ENCODE measurements around the gene C19orf53.
A peak's percentile ranks its signal among the peaks of the same experiment; 100 is the strongest.
"Not testable (repeated sequence)": the region's sequence is repeated elsewhere in the genome, so short reads cannot be mapped to it uniquely, and the experiment has no call there.

Gene C19orf53

GRCh38 chr19:13764101-13764807, 10.0 kb upstream of the C19orf53 start, which contains the start of gene MRI1:
MRI1 (plus strand) TSS chr19:13764522; CDS start chr19:13764589, 67 bp downstream.
- DNase-seq (ENCODE audit: low read depth) = no peak

GRCh38 chr19:13764821-13765394, 9.3 kb upstream of the C19orf53 start:
- no peak for DNase-seq (ENCODE audit: low read depth)

DNA sequence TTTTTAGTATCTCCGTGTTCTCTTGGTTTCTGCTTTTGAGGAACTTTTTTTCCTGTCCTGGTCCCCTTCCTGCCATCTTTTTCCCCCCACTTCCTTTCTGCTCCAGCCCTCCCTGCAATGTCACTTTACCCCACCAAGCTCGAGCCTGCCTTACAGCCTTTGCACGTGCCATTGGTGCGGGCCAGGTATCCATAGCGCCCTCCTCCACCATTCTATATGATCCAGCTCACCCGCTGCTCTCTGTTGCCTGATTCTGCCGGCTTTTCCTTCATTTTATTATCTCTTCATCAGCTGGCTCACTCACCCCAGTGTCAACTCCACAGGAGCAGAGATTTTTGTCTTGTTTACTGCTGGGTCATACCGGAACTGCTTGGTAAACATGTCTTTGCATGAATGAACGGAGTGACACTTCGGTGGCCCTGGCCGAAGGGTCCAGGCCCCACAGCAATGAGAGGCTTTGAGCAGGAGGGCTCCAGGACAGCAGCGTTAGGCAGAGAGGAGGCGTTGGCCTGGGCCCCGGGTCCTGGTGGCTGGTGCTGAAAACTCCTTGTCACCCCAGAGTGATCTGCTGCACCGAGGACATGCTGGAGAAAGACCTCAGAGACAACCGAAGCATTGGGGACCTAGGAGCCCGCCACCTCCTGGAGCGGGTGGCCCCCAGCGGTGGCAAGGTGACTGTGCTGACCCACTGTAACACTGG, 8.7 kb upstream of the C19orf53 start:
- DNase-seq (ENCODE audit: low read depth) = no peak

- DNase-seq (ENCODE audit: low read depth) = no peak
Measured at GRCh38 chr19:13766095-13766481, 8.2 kb upstream of the C19orf53 start.

GRCh38 chr19:13768510-13768909, 5.7 kb upstream of the C19orf53 start:
- DNase-seq (ENCODE audit: low read depth) = no peak

DNA sequence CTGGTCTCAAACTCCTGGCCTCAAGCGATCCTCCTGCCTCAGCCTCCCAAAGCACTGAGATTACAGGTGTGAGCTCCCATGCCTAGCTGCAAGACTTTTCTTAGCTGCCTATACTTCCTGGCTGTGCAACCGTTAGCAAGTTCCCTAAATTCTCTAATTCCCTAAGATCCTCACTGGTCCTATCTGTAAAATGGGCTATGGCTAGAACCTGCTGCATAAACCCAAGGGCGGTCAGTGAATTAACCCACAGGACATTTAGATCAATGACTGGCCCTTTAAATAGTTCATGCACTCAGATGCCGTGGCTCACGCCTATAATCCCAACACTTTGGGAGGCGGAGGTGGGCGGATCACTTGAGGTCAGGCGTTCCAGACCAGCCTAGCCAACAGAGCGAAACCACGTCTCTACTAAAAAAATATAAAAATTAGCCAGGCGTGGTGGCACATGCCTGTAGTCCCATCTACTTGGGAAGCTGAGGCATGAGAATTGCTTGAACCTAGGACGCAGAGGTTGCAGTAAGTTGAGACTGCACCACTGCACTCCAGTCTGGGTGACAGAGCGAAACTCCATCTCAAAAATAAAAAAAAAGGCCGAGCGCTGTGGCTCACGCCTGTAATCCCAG, 4.1 kb upstream of the C19orf53 start:
- DNase-seq (ENCODE audit: low read depth) = no peak

DNA sequence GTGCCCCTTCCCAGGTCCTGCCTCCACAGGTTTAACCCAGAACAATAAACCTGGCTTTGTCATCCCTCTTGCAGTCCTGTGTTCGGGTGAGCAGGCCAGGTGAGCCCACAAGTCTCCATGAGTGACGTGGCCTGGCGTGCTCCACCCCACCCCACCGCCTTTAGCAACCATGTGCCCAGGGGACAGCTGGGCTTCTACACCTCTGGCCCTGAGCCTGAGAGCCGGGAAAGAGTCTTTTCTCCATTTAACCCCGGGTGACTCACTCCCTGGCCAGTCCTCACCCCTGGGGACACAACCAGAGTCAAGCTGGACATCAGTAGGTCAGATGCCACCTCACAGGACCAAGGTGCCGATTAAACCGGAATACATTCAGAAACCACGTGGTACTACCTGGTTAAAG, 4.1 kb downstream of the C19orf53 start:
- no peak for DNase-seq (ENCODE audit: low read depth)

DNA sequence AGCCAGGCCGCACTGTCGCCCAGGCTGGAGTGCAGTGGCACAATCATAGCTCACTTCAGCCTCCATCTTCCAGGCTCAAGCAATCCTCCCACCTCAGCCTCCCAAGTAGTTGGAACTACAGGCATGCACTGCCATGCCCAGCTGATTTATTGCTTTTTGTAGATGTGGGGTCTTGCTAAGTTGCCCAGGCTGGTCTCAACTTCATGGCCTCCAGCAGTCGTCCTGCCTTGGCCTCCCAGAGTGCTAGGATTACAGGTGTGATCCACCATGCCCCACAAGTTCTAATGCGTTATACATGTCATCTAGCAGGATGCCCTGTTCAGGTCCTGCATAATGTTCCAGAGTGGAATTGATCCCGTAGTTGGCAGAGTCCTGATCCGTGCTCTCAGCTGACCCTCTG, 4.6 kb downstream of the C19orf53 start:
- no peak for DNase-seq (ENCODE audit: low read depth)

GRCh38 chr19:13779794-13780193, 5.5 kb downstream of the C19orf53 start:
- not testable (repeated sequence) for DNase-seq (ENCODE audit: low read depth)

GRCh38 chr19:13781547-13781946, 7.3 kb downstream of the C19orf53 start:
- DNase-seq (ENCODE audit: low read depth) = no peak

GRCh38 chr19:13782537-13782936, 8.3 kb downstream of the C19orf53 start:
- DNase-seq (ENCODE audit: low read depth) = no peak

DNA sequence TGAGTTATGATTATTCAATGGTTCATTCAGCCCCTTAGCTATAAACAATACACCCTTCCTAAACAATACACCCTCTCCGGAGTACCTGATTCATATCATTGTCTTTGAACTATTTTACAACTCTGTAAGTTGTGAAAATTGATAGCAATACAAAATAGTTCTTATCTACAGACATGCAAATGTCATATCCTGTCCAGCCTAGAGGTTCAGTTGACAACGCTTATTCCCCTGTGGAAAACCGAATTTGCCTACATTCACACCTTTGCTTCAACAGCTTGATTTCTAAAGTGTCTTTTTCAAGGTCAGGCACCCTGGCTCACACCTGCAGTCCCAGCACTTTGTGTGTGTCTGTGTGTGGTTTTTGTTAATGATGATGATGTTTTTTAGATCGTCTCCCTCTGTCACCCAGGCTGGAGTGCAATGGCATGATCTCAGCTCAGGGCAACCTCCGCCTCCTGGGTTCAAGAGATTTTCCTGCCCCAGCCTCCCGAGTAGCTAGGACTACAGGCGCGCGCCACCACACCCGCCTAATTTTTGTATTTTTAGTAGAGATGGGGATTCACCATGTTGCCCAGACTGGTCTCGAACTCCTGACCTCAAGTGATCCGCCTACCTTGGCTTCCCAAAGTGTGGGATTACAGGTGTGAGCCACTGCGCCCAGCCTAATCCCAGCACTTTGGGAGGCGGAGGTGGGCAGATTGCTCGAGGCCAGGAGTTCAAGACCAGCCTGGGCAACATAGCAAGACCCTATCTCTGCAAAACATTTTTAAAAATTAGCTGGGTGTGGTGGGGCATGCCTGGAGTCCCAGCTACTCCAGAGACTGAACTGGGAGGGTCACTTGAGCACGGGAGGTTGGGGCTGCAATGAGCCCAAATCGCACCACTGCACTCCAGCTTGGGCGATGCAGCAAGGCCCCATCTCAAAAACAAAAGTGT, 9.6 kb downstream of the C19orf53 start:
- DNase-seq (ENCODE audit: low read depth) = no peak

DNA sequence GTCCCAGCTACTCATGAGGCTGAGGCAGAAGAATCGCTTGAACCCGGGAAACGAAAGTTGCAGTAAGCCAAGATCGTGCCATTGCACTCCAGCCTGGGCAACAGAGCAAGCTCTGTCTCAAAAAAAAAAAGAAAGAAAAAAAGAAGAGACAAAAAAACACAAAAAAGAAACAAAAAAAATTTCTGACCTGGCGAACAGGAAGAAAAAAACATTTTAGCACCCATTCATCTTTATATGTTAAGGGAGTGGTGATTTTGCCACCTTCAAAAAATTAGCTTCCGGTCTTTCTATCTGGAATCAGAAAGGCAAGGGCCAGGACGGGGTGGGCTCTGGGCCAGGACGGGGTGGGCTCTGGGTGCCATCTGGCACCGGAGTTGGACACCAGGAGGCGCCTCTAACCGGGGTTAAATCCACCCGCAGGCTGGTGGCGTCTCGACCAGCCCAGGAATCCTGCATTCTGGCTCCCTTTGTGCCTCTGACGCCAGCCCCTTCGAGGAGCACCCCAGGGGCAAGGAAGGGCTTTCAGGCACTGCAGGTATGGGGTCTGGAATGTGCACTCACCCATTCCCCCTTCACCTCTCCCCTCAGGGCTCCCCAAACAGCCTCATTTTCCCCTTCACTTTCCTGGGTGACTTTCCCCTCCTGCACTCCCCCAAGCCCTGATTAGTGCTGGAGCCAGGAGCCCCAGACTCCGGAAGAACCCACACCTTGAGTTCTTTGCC, 10.6 kb downstream of the C19orf53 start:
- DNase-seq (ENCODE audit: low read depth) = no peak

DNA sequence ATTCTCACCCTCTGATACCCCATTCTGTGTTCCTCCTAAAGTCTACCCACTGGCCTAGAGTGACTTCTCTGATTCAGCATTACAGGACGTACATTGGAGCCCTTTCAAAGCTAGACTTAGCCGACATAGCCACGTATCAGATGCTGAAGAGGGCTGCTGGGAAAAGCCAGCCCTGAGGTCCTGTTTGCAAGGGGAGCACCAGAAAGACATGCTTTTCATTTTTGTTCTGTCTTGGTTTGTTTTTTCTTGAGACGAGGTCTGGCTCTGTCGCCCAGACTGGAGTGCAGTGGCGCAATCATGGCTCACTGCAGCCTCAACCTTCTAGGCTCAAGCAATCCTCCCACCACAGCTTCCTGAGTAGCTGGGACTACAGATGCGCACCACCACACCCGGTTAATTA, 14.7 kb downstream of the C19orf53 start:
- DNase-seq (ENCODE audit: low read depth) = no peak

DNA sequence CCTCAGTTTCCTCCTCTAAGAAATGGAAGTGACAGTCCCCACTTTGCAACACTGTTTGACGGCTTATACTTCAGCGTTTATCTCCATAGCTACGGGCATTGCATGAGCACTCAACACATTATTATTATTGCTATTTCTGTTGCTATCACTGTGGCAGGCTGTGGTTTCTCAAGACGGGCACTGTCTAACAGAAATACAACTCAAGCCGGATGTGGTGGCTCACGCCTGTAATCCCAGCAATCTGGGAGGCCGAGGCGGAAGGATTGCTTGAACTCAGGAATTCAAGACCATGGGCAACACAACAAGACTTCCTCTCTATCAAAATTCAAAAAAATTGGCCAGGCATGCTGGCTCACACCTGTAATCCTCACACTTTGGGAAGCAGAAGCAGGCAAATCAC, 16.1 kb downstream of the C19orf53 start:
- no peak for DNase-seq (ENCODE audit: low read depth)

GRCh38 chr19:13793317-13793716, 19.1 kb downstream of the C19orf53 start:
- DNase-seq (ENCODE audit: low read depth) = not testable (repeated sequence)

DNA sequence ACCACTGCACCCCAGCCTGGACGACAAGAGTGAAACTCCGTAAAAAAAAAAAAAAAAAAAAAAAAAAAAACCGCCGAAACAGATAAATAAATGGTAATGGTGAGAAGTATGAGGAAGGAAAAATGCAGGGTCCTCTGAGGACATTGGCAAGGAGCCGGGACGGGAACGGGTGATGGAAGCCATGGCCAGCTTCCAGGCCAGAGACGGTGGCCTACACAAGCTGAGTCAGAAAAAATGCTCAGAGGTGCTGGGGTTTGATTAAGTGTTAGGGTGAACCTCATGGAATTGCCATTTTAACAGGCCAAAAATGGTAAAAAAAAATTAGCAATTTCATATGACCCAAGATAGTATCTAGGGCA, 20.1 kb downstream of the C19orf53 start:
- DNase-seq (ENCODE audit: low read depth) = peak; percentile 48

DNA sequence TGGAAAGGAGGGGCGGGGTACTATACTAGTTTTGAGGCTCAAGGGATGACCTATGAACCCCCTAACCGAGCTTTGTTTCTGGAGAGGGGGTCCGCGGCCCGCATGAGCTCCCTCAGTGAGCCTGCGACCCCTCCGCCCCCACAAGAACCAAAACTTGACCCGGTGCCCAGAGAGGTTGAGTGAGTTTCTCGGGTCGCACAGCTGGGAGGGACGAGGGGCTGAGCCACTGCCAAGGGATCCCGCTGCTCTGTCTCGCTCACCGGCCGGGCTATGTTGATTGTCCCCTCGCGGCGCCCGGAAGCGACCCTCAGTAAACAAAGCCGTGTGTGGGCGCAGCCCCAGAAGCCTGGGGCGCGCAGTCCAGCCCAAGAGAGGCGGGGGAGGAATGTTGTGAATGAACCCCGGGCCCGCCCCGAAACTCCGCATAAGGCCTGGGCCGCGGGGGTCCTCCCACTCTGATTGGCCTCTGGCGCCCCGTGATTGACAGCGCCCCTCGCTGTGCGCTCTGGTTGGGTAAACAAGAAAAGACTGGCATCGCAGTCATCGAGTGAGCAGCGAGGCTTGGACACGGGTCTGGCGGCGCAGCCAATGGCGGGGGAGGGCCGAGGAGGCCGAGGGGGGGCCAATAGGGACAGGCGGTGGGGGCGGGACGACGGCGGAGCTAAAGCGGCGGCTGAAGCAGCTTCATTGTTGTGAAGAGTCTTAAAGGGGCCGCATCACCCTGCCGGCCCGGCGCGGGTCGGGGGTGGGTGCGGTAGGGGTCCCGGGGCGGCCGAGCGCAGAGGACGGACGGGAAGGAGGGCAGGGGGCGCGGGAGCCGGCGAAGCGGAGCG, 20.7 kb downstream of the C19orf53 start, which contains the start of gene ZSWIM4:
TSS of gene ZSWIM4 (plus strand) at position 687 of the 833 bp plus-strand sequence. CDS start 206 bp downstream, outside the sequence.
- peak; percentile 99 for DNase-seq (ENCODE audit: low read depth)

DNA sequence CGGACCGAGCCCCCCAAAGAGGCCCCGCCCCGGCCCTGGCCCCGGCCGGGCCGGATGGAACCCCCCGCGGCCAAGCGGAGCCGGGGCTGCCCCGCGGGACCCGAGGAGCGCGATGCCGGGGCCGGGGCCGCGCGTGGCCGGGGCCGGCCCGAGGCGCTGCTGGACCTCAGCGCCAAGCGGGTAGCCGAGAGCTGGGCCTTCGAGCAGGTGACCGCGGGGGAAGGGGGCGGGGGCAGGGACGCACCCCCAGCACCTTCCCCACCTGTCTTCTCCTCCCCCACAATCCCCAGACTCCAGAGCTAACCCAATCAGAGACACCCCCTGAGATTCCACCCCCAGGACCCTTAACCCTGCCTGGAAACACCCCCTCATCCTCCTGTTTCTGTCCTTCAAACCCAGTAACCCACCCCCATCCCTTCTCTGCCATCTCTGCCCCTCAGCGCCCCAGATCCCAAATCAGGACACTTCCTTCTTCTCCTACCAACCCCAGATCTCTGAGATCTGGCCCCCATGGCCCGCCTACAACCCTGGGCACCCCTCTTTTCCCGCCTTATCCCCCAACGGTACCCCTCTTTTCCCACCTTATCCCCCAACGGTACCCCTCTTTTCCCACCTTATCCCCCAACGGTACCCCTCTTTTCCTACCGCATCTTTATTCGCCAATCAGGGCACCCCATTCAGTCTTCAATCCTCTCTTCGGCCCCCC, 21.5 kb downstream of the C19orf53 start:
- DNase-seq (ENCODE audit: low read depth) = no peak
